SK-N-SH (cell line): ENCODE results near the gene ST6GALNAC6. TPM values are rescaled to one million over a fixed set of nuclear protein-coding genes. Genes with fewer than 3 reads are reported as not detected.

Experiments
- CTCF ChIA-PET: fragments of 300-600, 350-600 bp; formaldehyde crosslinking; extraction: SDS; loops from one replicate; lab custom pipeline; 2021; lab: Yijun Ruan, JAX
- POLR2A ChIA-PET: fragments of 350-600 bp; sonication (Branson Sonifier 250); formaldehyde crosslinking; extraction: SDS; loops from one replicate; lab custom pipeline; 2020; ENCODE audit warnings: antibody characterized with exemption, inconsistent platforms; lab: Yijun Ruan, JAX
- DNase-seq: peaks from one replicate; pipeline ENCODE4 v3.0.0; 2012
- H2AFZ ChIP-seq: fragments of 200-600 bp; sonication (generic); 2 replicates; pipeline ENCODE4 v1.8.1; 2016; ENCODE audit warnings: antibody characterized with exemption, mild to moderate bottlenecking, low read depth
- H3F3A ChIP-seq: fragments of 200-600 bp; sonication (generic); replicated peaks from 2 replicates; pipeline ENCODE3; 2016; ENCODE audit warnings: antibody characterized with exemption, mild to moderate bottlenecking; ENCODE audit not compliant: insufficient read depth
- H3K27ac ChIP-seq, 2 experiments: fragments of 200-500 bp in 1 of 2; fragments of 200-600 bp in 1 of 2; sonication (Bioruptor generic) in 1 of 2; sonication (generic), shearing (Covaris generic) in 1 of 2; 2 replicates each; pipeline versions ENCODE4 v1.5.1 to v1.6.1; 2014 to 2016; ENCODE audit warnings: low read depth in 2 of 2, inconsistent platforms in 1 of 2, low read length in 1 of 2, mild to moderate bottlenecking in 1 of 2, mixed read lengths in 1 of 2
- H3K27me3 ChIP-seq: fragments of 200-600 bp; sonication (generic), shearing (Covaris generic); 2 replicates; pipeline ENCODE4 v1.6.1; 2016; ENCODE audit warnings: mixed run types; ENCODE audit not compliant: insufficient read depth
- H3K36me3 ChIP-seq, 2 experiments: fragments of 200-500 bp in 1 of 2; fragments of 200-600 bp in 1 of 2; sonication (Bioruptor generic) in 1 of 2; sonication (generic) in 1 of 2; replicated peaks in 1 of 2; 2 replicates each; pipeline versions ENCODE3 to v1.5.1; 2014 to 2016; ENCODE audit warnings: low read length in 1 of 2, mild to moderate bottlenecking in 1 of 2; ENCODE audit not compliant: insufficient read depth in 2 of 2, control insufficient read depth in 1 of 2
- H3K4me1 ChIP-seq, 2 experiments: fragments of 200-500 bp in 1 of 2; fragments of 200-600 bp in 1 of 2; sonication (Bioruptor generic) in 1 of 2; sonication (generic), shearing (Covaris generic) in 1 of 2; 2 replicates each; pipeline versions ENCODE4 v1.5.1 to v1.6.1; 2014 to 2016; ENCODE audit warnings: low read depth in 1 of 2, low read length in 1 of 2, mixed run types in 1 of 2; ENCODE audit not compliant: insufficient read depth in 2 of 2, control insufficient read depth in 1 of 2
- H3K4me2 ChIP-seq: fragments of 200-600 bp; sonication (generic), shearing (Covaris generic); 2 replicates; pipeline ENCODE4 v1.6.1; 2017; ENCODE audit warnings: mixed run types
- H3K4me3 ChIP-seq, 2 experiments: fragments of 200-500 bp in 1 of 2; fragments of 200-600 bp in 1 of 2; sonication (Bioruptor generic) in 1 of 2; sonication (generic), shearing (Covaris generic) in 1 of 2; 2 replicates each; pipeline versions ENCODE4 v1.5.1 to v1.8.1; 2014 to 2016; ENCODE audit warnings: low read depth in 2 of 2, inconsistent platforms in 1 of 2, low read length in 1 of 2, mild to moderate bottlenecking in 1 of 2, mixed read lengths in 1 of 2, moderate library complexity in 1 of 2
- H3K79me2 ChIP-seq: fragments of 200-600 bp; sonication (generic); 2 replicates; pipeline ENCODE4 v1.8.1; 2017; ENCODE audit warnings: mild to moderate bottlenecking; ENCODE audit not compliant: insufficient read depth
- H3K9ac ChIP-seq: fragments of 200-600 bp; sonication (generic); 2 replicates; pipeline ENCODE4 v1.6.1; 2017; ENCODE audit warnings: mixed run types
- H3K9me2 ChIP-seq: fragments of 200-600 bp; sonication (generic); 2 replicates; pipeline ENCODE4 v1.6.1; 2017; ENCODE audit warnings: mixed run types
- H3K9me3 ChIP-seq: fragments of 200-600 bp; sonication (generic); 2 replicates; pipeline ENCODE4 v1.6.1; 2017; ENCODE audit warnings: mixed run types, mild to moderate bottlenecking, moderate library complexity
- H4K20me1 ChIP-seq: fragments of 200-600 bp; sonication (generic); 2 replicates; pipeline ENCODE4 v1.6.1; 2017; ENCODE audit warnings: mild to moderate bottlenecking, mixed run types; ENCODE audit not compliant: insufficient read depth
- CHD2 ChIP-seq: fragments of 150-350 bp; IDR thresholded peaks from 2 replicates; pipeline ENCODE4 v1.6.1; 2018; ENCODE audit warnings: low read length; ENCODE audit not compliant: partially characterized antibody
- EZH2phosphoT487 ChIP-seq: fragments of 200-600 bp; sonication (generic); IDR thresholded peaks from 2 replicates; pipeline ENCODE4 v1.6.1; 2017; ENCODE audit warnings: low read depth, mixed run types, mild to moderate bottlenecking, antibody characterized with exemption, moderate library complexity, borderline replicate concordance
- FOSL2 ChIP-seq: IDR thresholded peaks from 2 replicates; pipeline ENCODE4 v1.4.0; 2012; ENCODE audit warnings: low read depth, mild to moderate bottlenecking, moderate library complexity, borderline replicate concordance
- GATA2 ChIP-seq: sonication (generic); formaldehyde crosslinking; IDR thresholded peaks from 2 replicates; pipeline ENCODE4 v1.5.0; 2020; ENCODE audit warnings: mild to moderate bottlenecking, missing genetic modification reagents
- JUND ChIP-seq: IDR thresholded peaks from 2 replicates; pipeline ENCODE4 v1.4.0; 2012
- MAX ChIP-seq: IDR thresholded peaks from 2 replicates; pipeline ENCODE4 v1.4.0; 2012; ENCODE audit warnings: low read depth
- MEF2A ChIP-seq: IDR thresholded peaks from 2 replicates; pipeline ENCODE4 v1.4.0; 2012; ENCODE audit warnings: low read depth, borderline replicate concordance
- MXI1 ChIP-seq: IDR thresholded peaks from 2 replicates; pipeline ENCODE4 v1.6.1; 2012; ENCODE audit warnings: mild to moderate bottlenecking, low read depth, low read length, improper control_type of control experiment
- POLR2AphosphoS5 ChIP-seq: IDR thresholded peaks from 2 replicates; pipeline ENCODE4 v1.6.1; 2012; ENCODE audit warnings: low read depth, low read length
- SMC3 ChIP-seq: IDR thresholded peaks from 2 replicates; pipeline ENCODE4 v1.6.1; 2012; ENCODE audit warnings: low read depth, low read length, improper control_type of control experiment
- TAF1 ChIP-seq: IDR thresholded peaks from 2 replicates; pipeline ENCODE4 v1.6.1; 2012; ENCODE audit warnings: low read depth, mild to moderate bottlenecking, low read length, moderate library complexity, borderline replicate concordance
- TEAD4 ChIP-seq: IDR thresholded peaks from 2 replicates; pipeline ENCODE4 v1.4.0; 2012; ENCODE audit warnings: mild to moderate bottlenecking, borderline replicate concordance; ENCODE audit not compliant: insufficient read depth
- USF1 ChIP-seq: IDR thresholded peaks from 2 replicates; pipeline ENCODE4 v1.4.0; 2012; ENCODE audit warnings: low read depth, borderline replicate concordance
- USF2 ChIP-seq: fragments of 150-350 bp; IDR thresholded peaks from 2 replicates; pipeline ENCODE4 v1.6.1; 2017; ENCODE audit warnings: antibody characterized with exemption, low read length, low read depth, borderline replicate concordance
- YY1 ChIP-seq: IDR thresholded peaks from 2 replicates; pipeline ENCODE4 v1.4.0; 2012; ENCODE audit warnings: low read depth, mild to moderate bottlenecking
- ZBTB33 ChIP-seq: IDR thresholded peaks from 2 replicates; pipeline ENCODE4 v1.4.0; 2012; ENCODE audit warnings: low read depth, borderline replicate concordance
- WGBS: methylation state at CpG from one replicate; pipeline ENCODE4 v1.1.6; 2017; ENCODE audit warnings: low lambda C conversion rate; 5-methylcytosine and 5-hydroxymethylcytosine counted together
- polyA plus RNA-seq, 3 experiments: library from polyadenylated mRNA; depleted of rRNA; stranded (reverse); fragments of >200 nt; gene quantifications; 2 replicates each; pipeline ENCODE4 v1.2.3, GENCODE V29; 2012

The ST6GALNAC6 gene
- polyA plus RNA-seq, 1 of the 3 experiments (the other 2 are of a cell fraction), result 34.8 TPM

GRCh38 chr9:127915325-127915752, 15.9 kb upstream of the ST6GALNAC6 start (continued):
- no peak for TF ChIP-seq USF2
- no peak for TF ChIP-seq MEF2A
- no peak for TF ChIP-seq MXI1
- TF ChIP-seq TAF1, result no peak
- TF ChIP-seq EZH2phosphoT487, result no peak

- ChIA-PET POLR2A (no interaction called here), CTCF (interaction anchor here (0.7 to 1.2 kb wide), 3 partner anchors 56 to 324 kb away, joined by 3 read pairs; no protein-coding TSS in a partner anchor)
- Histone ChIP-seq H3K36me3 (peaks cover 0 to 5% of the 10 kb centered on the region in 2 experiments), H3K9me3 (no peaks in the 10 kb centered on the region), H3K27ac (no peak overlapping the region), H3K4me1 (peaks cover 15 to 30% of the 10 kb centered on the region in 2 experiments; a peak in 3 of 4 replicates), H4K20me1 (no peaks in the 10 kb centered on the region), H3K4me2 (no peak overlapping the region), H3K79me2 (peaks cover 14% of the 10 kb centered on the region), H3K27me3 (no peaks in the 10 kb centered on the region), H3K9ac (no peak overlapping the region), H3K4me3 (no peak overlapping the region), H3F3A (peaks cover 15% of the 10 kb centered on the region), H3K9me2 (no peaks in the 10 kb centered on the region), H2AFZ (no peak overlapping the region)
- no peak for TF ChIP-seq FOSL2
- TF ChIP-seq YY1, result no peak
- TF ChIP-seq MEF2A, result no peak
- TF ChIP-seq ZBTB33, result no peak
- no peak for TF ChIP-seq JUND
- TF ChIP-seq USF1, result no peak
- TF ChIP-seq MXI1, result no peak
- no peak for TF ChIP-seq SMC3
- TF ChIP-seq USF2, result no peak
- TF ChIP-seq GATA2 (CRISPR knock-in tag), result no peak
- no peak for TF ChIP-seq MAX
- TF ChIP-seq CHD2, result no peak
- TF ChIP-seq POLR2AphosphoS5, result no peak
- TF ChIP-seq TEAD4, result no peak
- 100% methylated on average over 5 of the region's 11 CpGs for WGBS
- no peak for DNase-seq
These were observed 14.3 kb upstream of the ST6GALNAC6 start for GRCh38 chr9:127913682-127914081.
